ENCODE data around the gene BACH2.

GRCh38 chr6:90000864-90001731 lies 295.5 kb downstream of the BACH2 start:
- TF ChIP-seq, protein P1, sequence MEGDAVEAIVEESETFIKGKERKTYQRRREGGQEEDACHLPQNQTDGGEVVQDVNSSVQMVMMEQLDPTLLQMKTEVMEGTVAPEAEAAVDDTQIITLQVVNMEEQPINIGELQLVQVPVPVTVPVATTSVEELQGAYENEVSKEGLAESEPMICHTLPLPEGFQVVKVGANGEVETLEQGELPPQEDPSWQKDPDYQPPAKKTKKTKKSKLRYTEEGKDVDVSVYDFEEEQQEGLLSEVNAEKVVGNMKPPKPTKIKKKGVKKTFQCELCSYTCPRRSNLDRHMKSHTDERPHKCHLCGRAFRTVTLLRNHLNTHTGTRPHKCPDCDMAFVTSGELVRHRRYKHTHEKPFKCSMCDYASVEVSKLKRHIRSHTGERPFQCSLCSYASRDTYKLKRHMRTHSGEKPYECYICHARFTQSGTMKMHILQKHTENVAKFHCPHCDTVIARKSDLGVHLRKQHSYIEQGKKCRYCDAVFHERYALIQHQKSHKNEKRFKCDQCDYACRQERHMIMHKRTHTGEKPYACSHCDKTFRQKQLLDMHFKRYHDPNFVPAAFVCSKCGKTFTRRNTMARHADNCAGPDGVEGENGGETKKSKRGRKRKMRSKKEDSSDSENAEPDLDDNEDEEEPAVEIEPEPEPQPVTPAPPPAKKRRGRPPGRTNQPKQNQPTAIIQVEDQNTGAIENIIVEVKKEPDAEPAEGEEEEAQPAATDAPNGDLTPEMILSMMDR (IDR thresholded peaks at IDR 0.05), result no peak
- TF ChIP-seq EZH2phosphoT487 (IDR thresholded peaks at IDR 0.05), result no peak
- TF ChIP-seq EZH2 (IDR thresholded peaks at IDR 0.05), result no peak

All from neural progenitor cell (in vitro differentiated cells).